ENCODE results near the gene CYP4X1.
"Not testable (repeated sequence)": the region's sequence is repeated elsewhere in the genome, so short reads cannot be mapped to it uniquely, and the experiment has no call there.

Gene CYP4X1

DNA sequence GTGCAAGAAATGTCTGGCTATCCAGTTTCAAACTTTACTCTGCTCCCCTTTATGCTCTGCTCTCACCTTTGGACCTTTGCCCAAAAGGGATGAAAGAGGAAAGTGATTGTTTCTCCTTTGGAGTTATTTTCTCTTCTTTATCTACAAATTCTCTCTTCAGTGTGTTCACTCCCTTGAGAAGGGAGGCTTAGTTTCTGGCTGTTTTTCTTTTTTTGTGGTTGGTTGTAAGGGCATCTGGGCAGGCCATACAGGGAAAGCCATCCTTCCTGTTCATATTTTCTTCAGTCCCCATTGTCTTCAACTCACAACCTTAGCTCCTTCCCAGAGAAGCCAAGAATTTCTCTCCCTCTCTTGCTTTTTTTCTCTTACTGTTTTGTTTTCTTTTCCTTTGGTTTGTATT is 46.0 kb downstream of the CYP4X1 start:
- DNase-seq (ENCODE audit: low spot score), result not testable (repeated sequence)

DNA sequence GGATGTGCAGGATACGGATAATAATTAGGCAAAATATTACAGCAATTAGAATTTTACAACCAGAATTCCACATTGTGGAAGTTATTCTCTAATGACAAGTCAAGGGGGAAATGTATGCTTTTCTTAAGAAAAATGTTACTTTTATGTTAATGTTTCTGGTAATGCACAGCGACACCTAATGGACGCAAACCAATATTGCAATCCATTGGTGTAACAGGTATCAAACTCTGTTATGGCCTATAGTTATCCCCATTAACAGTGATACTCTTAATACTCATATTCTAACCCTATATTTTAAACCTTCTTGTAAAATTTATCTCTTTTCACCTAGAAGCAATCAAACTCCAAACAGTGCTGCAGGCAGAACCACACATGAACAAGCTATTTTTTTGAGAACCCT is 65.9 kb downstream of the CYP4X1 start:
- DNase-seq (ENCODE audit: low spot score), result not testable (repeated sequence)

DNA sequence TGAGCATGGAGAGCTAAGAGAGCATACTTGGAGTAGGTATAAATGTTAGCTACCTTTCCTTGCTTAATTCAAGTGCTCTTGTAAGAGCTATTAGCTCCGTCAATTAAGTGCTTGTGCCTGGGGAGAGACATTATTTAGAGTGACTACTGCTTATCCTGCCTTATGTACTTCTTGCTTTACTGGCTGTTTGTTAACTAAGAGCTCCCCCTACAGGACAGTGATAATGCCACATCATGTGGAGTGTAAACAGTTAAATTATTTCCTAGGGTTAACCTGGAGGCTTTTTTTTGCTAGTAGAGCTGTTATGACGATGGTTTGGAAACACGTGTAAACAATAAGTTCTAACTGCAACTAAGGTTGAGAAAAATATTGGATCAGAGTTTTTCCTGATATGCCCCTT is 68.0 kb downstream of the CYP4X1 start:
- DNase-seq (ENCODE audit: low spot score), result not testable (repeated sequence)

Measured in left forelimb (tissue), 1 donor.